Glomerular visceral epithelial cell (primary cell): Measurements from ENCODE around the gene DYNC1I1.

Experiments
- DNase-seq: peaks from one replicate; pipeline ENCODE4 v3.0.0-alpha.2; 2016; ENCODE audit errors: extremely low spot score

The DYNC1I1 gene

GRCh38 chr7:96021568-96021967 lies 249.2 kb downstream of the DYNC1I1 start:
- no peak for DNase-seq

DNA sequence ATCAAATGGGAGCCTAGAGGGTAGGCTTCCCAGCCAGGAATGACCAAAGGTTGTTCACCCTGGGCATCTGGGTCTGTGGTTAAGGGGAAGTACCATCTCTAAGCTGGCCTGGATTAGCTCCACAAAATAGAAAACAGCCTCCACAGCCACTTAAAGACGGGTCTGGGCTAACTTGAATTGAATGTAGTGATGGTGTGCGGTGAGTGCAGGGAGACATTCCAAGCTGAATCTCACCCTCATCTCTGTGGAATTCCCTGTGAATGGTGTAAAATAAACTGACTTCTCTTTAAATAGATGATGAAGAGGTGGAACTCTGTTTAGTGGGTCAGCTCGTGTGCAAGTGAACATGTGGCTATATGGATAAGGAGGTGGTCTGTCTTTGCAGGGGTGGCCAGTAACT lies 251.0 kb downstream of the DYNC1I1 start:
- no peak for DNase-seq

DNA sequence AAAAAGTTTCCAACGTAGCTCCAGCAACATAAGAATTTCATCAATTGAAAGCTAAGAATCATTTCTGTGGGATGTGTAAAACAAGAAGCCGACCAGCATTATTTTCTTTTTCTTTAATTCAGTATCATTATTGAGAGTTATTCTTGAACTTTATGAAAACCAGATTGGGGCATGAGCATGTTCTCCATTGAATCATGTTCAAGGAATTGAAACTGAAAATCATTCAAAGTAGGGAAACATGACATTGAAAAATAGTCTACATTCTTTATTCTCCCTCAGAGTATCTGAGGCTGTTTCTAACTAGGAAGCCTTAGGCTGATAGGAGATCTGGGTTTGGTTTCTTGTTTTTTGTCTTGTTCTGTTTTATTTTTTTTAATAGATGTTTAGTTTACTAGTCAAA lies 253.7 kb downstream of the DYNC1I1 start:
- no peak for DNase-seq

GRCh38 chr7:96026611-96027010 lies 254.3 kb downstream of the DYNC1I1 start:
- DNase-seq = no peak

DNA sequence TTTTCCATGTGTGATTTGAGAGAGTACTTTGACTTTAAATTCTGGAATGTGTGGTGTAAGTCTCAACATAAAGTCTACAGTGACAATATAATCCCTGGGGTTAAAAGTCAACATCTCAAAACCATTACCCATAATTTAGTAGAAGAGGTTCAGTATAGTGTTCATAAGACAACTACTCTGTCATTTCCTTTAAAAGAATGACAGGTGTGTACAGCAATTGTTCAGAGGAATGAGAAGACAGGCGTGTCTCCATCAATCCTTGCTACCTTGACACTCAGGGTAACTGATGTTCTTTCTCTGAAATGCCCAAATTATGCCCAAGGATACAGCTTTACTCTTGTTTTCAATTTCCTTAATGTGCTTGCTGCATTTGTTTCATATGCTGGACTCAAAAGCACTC lies 256.4 kb downstream of the DYNC1I1 start:
- no peak for DNase-seq

DNA sequence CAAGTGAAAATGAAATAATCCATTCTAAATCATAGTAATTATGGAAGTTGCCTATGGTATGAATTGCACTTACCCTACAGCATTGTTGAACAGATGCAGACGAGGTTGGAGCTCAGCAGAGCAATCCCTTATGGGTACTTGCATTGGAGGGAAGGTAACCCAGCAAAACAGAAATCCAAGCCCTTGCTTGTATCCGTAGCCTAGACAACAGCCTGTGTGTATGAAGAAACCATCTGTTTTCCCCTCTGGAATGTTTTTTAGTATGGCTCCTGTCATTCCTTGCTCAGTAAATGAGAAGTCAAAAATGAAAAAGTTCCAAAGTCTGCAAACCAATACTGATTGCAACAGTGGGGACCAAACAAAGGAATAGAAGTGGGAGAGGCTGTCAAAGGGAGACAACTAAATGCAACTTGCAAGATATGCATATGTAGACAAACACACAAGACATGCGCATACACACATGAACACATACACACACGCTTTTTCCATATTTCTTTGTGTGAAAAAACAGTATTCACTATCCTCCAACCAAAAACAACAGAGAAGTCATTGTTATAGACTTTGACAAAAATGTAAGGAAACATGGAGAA lies 260.8 kb downstream of the DYNC1I1 start:
- DNase-seq = no peak

- DNase-seq = no peak
These were observed 262.8 kb downstream of the DYNC1I1 start for GRCh38 chr7:96034940-96035727.

GRCh38 chr7:96040250-96040772 lies 268.0 kb downstream of the DYNC1I1 start:
- DNase-seq = no peak

DNA sequence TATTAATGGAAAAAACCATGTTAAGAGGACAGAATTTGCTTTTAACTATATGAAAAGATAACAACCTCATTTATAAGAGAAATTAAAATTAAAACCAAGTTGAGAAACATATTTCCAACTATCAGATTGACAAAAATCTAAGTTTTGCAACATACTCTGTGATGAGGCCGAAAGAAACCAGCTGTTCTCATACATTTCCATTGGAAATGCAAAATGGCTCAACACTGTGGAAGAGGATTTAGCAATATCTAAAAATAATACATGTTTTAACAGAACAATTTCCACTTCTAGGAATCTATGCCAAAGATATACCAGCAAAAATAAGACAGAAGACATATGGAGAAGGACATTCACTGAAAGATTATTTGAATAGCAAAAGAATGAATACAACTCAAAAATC lies 268.8 kb downstream of the DYNC1I1 start:
- DNase-seq = no peak

DNA sequence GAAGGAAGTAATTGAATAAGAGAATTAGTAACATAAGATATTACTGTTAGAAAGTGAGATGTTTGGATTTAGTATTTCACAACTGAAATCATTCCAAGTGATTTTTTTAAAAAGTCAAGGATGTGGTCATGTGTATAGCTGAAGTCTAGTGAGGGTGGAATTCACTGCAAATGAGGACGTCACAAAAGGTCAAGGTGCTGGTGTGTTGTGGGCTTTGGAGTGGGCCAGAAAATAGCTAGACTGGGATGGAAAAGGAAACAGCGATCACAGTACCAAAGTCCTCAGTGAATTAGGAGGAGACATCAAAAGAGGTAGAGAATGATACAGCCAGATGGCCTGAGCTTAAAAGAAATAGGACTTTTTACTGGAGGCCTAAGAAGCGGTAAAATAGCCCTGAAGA lies 272.8 kb downstream of the DYNC1I1 start:
- no peak for DNase-seq

DNA sequence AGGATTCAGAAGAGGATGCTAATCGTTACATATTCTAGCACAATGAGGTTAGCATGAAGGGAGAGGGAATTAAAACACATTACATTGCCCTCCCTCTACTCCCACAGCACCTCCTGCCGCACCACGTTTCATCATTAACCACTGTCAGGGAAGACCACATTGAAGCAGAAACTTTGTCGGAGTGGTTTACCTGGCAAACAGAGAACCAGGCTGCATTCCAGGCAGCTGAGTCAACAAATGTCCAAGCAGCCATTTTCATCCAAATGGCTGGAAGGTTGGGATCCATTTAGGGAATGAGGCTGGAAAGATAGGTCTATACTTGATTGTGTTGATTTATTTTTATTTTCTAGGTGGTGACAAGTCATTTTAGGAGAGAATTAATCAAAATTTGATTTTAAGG lies 273.6 kb downstream of the DYNC1I1 start:
- no peak for DNase-seq

DNA sequence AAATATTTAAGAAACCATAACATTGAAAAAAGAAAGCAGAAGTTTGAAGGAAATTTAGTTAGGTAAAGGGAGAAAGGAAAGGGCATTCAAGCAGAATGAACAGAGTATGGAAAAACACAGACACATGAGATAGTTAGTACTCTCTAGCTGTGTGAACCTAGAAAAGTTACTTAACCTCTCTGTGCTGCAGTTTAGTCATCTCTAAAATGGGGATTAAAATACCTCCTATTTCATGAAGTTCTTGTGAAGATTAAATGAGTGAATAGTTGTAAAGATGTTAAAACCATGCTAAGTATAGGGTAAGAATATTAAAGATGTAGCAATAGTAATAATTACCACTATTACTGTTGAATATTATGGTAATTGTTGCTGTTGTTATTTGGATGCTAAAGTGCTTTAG lies 279.9 kb downstream of the DYNC1I1 start:
- DNase-seq = no peak

DNA sequence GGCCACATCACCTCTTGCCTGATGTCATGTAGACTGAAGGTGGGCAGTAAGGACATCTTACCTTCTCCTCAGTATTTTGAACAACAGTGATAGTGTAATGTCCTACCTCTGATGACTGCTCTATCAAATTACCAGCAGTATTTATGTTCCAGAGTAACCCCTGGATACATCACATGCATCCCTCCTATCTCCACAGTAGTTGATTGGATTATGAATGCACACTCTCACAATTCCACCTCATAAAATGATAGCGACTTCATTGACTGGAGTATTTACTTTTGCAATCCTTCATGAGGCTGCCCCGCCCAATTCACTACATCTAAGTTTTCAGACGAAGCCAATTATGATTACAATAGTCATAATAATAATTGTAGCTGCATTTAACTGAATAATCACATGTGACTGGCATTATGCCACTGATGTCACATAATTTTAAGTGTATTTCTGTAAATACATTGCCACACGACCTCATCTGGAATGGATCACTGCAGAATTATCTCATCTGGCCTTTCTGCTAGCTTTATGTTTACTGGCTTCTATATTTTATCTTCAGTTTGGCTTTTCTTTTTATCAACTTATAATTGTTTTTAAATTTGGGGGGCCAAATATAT lies 280.6 kb downstream of the DYNC1I1 start:
- DNase-seq = no peak

DNA sequence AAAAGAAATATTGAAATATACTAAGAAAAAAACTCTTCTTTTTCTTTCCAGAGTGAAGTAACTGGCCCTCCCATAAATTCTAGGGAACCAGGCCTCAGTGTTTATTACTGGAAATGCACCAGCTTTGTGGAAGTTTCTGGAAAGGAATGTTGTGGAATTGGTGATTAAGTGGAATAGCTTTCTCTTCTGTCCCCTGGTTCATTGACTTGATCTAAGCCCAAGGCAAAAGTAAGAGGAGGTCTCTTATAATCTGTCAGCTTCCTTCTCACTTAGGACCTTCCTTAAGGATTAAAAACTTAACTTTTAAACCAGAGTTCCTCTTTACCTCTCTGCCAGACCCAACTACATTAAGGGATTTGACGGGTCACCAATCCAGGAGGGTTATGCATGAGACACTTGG lies 283.4 kb downstream of the DYNC1I1 start:
- DNase-seq = no peak

DNA sequence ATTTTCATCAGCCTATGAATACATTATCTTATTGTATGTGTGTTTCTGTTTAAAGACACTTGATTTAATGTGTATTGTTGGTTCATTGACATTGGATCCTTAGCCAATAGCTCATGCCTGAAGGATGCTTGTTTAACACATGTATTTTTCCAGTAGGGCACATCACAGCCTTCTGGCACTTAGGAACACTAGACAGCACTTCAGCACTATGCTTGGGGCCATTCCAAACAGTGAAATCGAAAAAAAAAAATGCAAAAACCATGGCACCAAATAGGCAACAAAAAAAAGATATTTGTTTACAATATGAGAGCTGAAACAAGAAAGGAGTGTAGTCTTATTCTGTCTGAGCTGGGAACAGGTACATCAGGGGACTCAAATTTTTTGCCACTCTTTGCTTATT lies 286.7 kb downstream of the DYNC1I1 start:
- no peak for DNase-seq

GRCh38 chr7:96061009-96061408 lies 288.7 kb downstream of the DYNC1I1 start:
- DNase-seq = no peak

DNA sequence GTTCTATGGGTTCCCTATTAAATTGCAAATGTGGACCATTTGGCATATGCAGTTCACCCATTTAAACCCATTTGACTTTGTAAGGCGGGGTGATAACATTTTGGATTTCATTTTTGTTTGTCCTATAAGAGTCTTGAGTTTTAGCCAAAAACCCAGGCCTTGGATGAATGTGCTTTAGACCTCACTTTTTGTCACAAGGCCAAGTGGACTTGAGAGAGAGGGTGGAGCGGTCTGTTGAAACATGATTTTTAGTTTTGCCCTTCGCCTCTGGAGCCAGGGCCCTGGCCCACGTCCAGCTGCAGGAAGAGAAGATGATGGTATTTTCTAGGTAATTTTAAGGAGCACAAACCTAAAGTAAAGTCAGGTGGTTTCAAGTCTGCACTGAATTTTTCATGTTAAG lies 289.5 kb downstream of the DYNC1I1 start:
- DNase-seq = no peak

DNA sequence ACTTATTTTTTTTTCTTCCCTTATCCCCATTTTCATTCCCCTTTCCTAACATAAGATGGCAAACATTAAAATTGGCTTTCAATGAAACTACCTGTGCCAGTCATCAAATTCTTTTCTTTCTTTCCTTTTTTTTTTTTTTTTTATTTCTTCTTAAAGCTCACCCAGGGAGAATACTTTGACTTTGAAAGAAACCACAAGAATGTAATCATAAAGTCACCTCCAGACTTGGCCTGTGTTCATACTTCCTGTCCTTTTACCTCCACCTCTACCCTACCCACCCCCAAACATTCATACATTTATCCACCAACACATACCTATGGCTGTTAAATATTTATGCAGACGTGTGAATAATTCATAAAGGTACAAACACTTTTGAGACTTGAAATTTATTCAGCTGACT lies 295.0 kb downstream of the DYNC1I1 start:
- DNase-seq = peak; percentile 9

- DNase-seq = no peak
These were observed 297.0 kb downstream of the DYNC1I1 start for GRCh38 chr7:96069401-96069800.

- no peak for DNase-seq
These were observed 302.5 kb downstream of the DYNC1I1 start for GRCh38 chr7:96074871-96075270.

- peak; percentile 59 for DNase-seq
These were observed 303.4 kb downstream of the DYNC1I1 start for GRCh38 chr7:96075510-96076349.

DNA sequence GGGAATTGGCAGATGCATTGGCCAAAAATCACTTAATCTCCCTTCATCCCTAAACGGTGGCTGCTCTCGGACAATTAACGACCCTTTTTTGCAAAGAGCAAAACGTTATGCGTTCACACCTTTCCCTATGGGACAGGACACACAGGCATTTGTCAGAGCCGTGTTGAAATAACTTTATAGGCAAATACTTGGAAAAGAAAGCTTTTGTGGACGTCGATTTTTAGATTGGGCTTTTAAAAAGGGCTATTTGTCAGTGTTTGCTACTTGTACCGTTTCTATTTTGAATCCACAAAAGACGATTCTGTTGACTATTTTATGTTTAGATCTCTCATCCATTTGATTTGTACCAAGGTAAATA lies 304.0 kb downstream of the DYNC1I1 start:
- no peak for DNase-seq
